22Rv1 (cell line): ENCODE data around the gene CRYBG1.
"Not testable (repeated sequence)": the region's sequence is repeated elsewhere in the genome, so short reads cannot be mapped to it uniquely, and the experiment has no call there.

Experiments
- H3K27ac ChIP-seq: fragments of 450-650 bp; 2 replicates; pipeline ENCODE4 v1.5.1; 2017
- CTCF ChIP-seq: fragments of 450-650 bp; IDR thresholded peaks from 2 replicates; pipeline ENCODE4 v1.5.1; 2017; ENCODE audit warnings: mild to moderate bottlenecking
- ZFX ChIP-seq: fragments of 450-650 bp; IDR thresholded peaks from 2 replicates; pipeline ENCODE4 v1.6.1; 2017; ENCODE audit warnings: antibody characterized with exemption, borderline replicate concordance

Gene CRYBG1

GRCh38 chr6:106557837-106558236, 197.3 kb downstream of the CRYBG1 start:
- no peak for TF ChIP-seq ZFX
- TF ChIP-seq CTCF: no peak
- no peak overlapping the region for H3K27ac ChIP-seq

GRCh38 chr6:106558364-106558763, 197.8 kb downstream of the CRYBG1 start:
- no peak overlapping the region for H3K27ac ChIP-seq
- TF ChIP-seq ZFX: no peak
- TF ChIP-seq CTCF: no peak

GRCh38 chr6:106559659-106560058, 199.1 kb downstream of the CRYBG1 start:
- not testable (repeated sequence) for H3K27ac ChIP-seq

- peak overlapping the region; percentile 42 for H3K27ac ChIP-seq
- TF ChIP-seq ZFX (no peak), CTCF (no peak)
Observed at GRCh38 chr6:106560996-106561685, 200.6 kb downstream of the CRYBG1 start.

- TF ChIP-seq ZFX (no peak), CTCF (no peak)
- peak overlapping the region; percentile 42 for H3K27ac ChIP-seq
Observed at GRCh38 chr6:106561686-106562405, 201.3 kb downstream of the CRYBG1 start.

GRCh38 chr6:106563614-106564013, 203.1 kb downstream of the CRYBG1 start:
- TF ChIP-seq CTCF (no peak), ZFX (no peak)
- H3K27ac ChIP-seq: no peak overlapping the region; the same call in 1 of the 2 replicates

- TF ChIP-seq CTCF (no peak), ZFX (no peak)
- no peak overlapping the region; the same call in 1 of the 2 replicates for H3K27ac ChIP-seq
Observed at GRCh38 chr6:106564476-106564875, 204.0 kb downstream of the CRYBG1 start.
